Left lung (tissue), 10 donors: ENCODE measurements around the gene ITIH4. TPM values are rescaled to one million over a fixed set of nuclear protein-coding genes. Genes with fewer than 3 reads are reported as not detected.

Experiments
- ATAC-seq: fragments of 200-7000 bp; cut with Tn5 transposase; one replicate; pipeline ENCODE4 v1.9.1; 2020; ENCODE audit warnings: moderate library complexity
- DNase-seq, 4 donors: peaks; one replicate each; pipeline ENCODE4 v3.0.0-alpha.2; 2013 to 2020
- H3K27ac ChIP-seq, 2 donors: fragments of 200-600 bp; sonication (generic) in 1 of 2; one replicate each; pipeline versions ENCODE4 v1.5.0 to v1.8.0; 2020 to 2021
- H3K27me3 ChIP-seq, 2 donors: fragments of 200-600 bp; sonication (generic) in 1 of 2; one replicate each; pipeline versions ENCODE4 v1.5.0 to v1.8.0; 2020 to 2021
- H3K36me3 ChIP-seq, 2 donors: fragments of 200-600 bp; sonication (generic) in 1 of 2; one replicate each; pipeline versions ENCODE4 v1.5.0 to v1.8.0; 2020 to 2021
- H3K4me1 ChIP-seq, 2 donors: fragments of 200-600 bp; one replicate each; pipeline ENCODE4 v1.8.0; 2021
- H3K4me3 ChIP-seq, 2 donors: fragments of 200-600 bp; sonication (generic) in 1 of 2; one replicate each; pipeline versions ENCODE4 v1.5.0 to v1.8.0; 2020 to 2021; ENCODE audit warnings: mild to moderate bottlenecking in 1 of 2
- H3K9me3 ChIP-seq, 2 donors: fragments of 200-600 bp; sonication (generic) in 1 of 2; one replicate each; pipeline versions ENCODE4 v1.5.0 to v1.8.0; 2020 to 2021
- CTCF ChIP-seq, 2 donors: fragments of 200-600 bp; sonication (generic) in 1 of 2; IDR thresholded peaks; one replicate each; pipeline versions ENCODE4 v1.5.0 to v1.8.0; 2021; ENCODE audit warnings: antibody characterized with exemption in 2 of 2
- intact Hi-C, 2 donors: fragments of 100-400 bp; cut with DNase I; formaldehyde crosslinking; loops; one replicate each; pipeline versions ENCODE4 v1.11.2 to v1.14.2; 2022
- polyA plus RNA-seq, 6 donors: library from polyadenylated mRNA; unstranded; fragments of 120-200 nt; gene quantifications; one replicate each; pipeline ENCODE4 v1.2.1, GENCODE V29; 2013; ENCODE audit not compliant: insufficient read length in 6 of 6
- total RNA-seq, 2 donors: library from RNA; stranded (reverse); fragmentation: NEBNext Ultra II Directional; extraction: Animal tissue kit (Norgen Biotek cat#: 25700); gene quantifications; one replicate each; pipeline ENCODE4 v1.2.1, GENCODE V29; 2021
- donor health status: DM: no; HTN: yes; CAD: no.
- donor health status: DM: no; HTN: no; CAD: no.

ITIH4 gene
- total and polyA plus RNA-seq, 8 donors: 7.7 to 16.3 (median 9.8) TPM

GRCh38 chr3:52846432-52846965, 16.0 kb upstream of the ITIH4 start:
- ATAC-seq: no peak
- Histone ChIP-seq H3K4me3 (no peak overlapping the region), H3K27ac (no peak overlapping the region), H3K4me1 (peaks cover 10 to 37% of the 10 kb centered on the region in 2 donors), H3K9me3 (no peaks in the 10 kb centered on the region), H3K27me3 (no peaks in the 10 kb centered on the region), H3K36me3 (peaks cover 0 to 47% of the 10 kb centered on the region in 2 donors)
- DNase-seq: no peak
- intact Hi-C loops: loop anchor here in 1 of 2 donors (10.0 kb wide), 1 partner anchor 228 kb away; no protein-coding TSS in a partner anchor
- TF ChIP-seq CTCF (IDR thresholded peaks at IDR 0.05): no peak

GRCh38 chr3:52845691-52846431, 15.4 kb upstream of the ITIH4 start:
- peak; percentile 49 for ATAC-seq
- no peaks in the 10 kb centered on the region for H3K27me3 ChIP-seq
- no peaks in the 10 kb centered on the region for H3K9me3 ChIP-seq
- intact Hi-C loops: loop anchor here in 1 of 2 donors (10.0 kb wide), 1 partner anchor 229 kb away; no protein-coding TSS in a partner anchor
- peak overlapping the region; percentile 61 for H3K27ac ChIP-seq
- peaks cover 10 to 37% of the 10 kb centered on the region in 2 donors for H3K4me1 ChIP-seq
- TF ChIP-seq CTCF (IDR thresholded peaks at IDR 0.05): peak in 1 of 2 donors; percentile 33
- no peak for DNase-seq
- H3K36me3 ChIP-seq: peaks cover 0 to 47% of the 10 kb centered on the region in 2 donors
- no peak overlapping the region for H3K4me3 ChIP-seq

- DNase-seq (peak in 3 of 4 donors; percentile 48 to 83 (median 54)), ATAC-seq (peak; percentile 77)
- Histone ChIP-seq H3K9me3 (no peaks in the 10 kb centered on the region), H3K27ac (peak overlapping the region; percentile 61), H3K36me3 (peaks cover 0 to 47% of the 10 kb centered on the region in 2 donors), H3K4me3 (no peak overlapping the region), H3K4me1 (peaks cover 10 to 37% of the 10 kb centered on the region in 2 donors), H3K27me3 (no peaks in the 10 kb centered on the region)
- intact Hi-C loops: loop anchor here in 1 of 2 donors (10.0 kb wide), 1 partner anchor 230 kb away; no protein-coding TSS in a partner anchor
- TF ChIP-seq CTCF (IDR thresholded peaks at IDR 0.05): no peak
These were observed 14.7 kb upstream of the ITIH4 start for GRCh38 chr3:52845157-52845556.

GRCh38 chr3:52844290-52844975, 14.0 kb upstream of the ITIH4 start:
- Histone ChIP-seq H3K27me3 (no peaks in the 10 kb centered on the region), H3K36me3 (peaks cover 0 to 47% of the 10 kb centered on the region in 2 donors), H3K4me1 (peaks cover 10 to 37% of the 10 kb centered on the region in 2 donors), H3K4me3 (no peak overlapping the region), H3K9me3 (no peaks in the 10 kb centered on the region), H3K27ac (peak overlapping the region; percentile 61)
- no peak for ATAC-seq
- no peak for TF ChIP-seq CTCF (IDR thresholded peaks at IDR 0.05)
- intact Hi-C loops: loop anchor here in 1 of 2 donors (10.0 kb wide), 1 partner anchor 230 kb away; no protein-coding TSS in a partner anchor
- DNase-seq: peak in 1 of 4 donors; percentile 74
